GM12892 (cell line): ENCODE data around the gene FAM32A.

Experiments
- POLR2A ChIP-seq: IDR thresholded peaks from 2 replicates; pipeline ENCODE4 v1.6.1; 2011; ENCODE audit warnings: low read depth, low read length, control low read depth
- POLR2AphosphoS5 ChIP-seq: IDR thresholded peaks from 2 replicates; pipeline ENCODE4 v1.6.1; 2011; ENCODE audit warnings: low read depth, low read length, control low read depth

GRCh38 chr19:16198370-16198651 lies 13.1 kb downstream of the FAM32A start:
- TF ChIP-seq POLR2AphosphoS5 (no peak), POLR2A (no peak)
